ENCODE data around the gene LAMB4. TPM values are rescaled to one million over a fixed set of nuclear protein-coding genes. Genes with fewer than 3 reads are reported as not detected.

LAMB4 gene
- total and polyA plus RNA-seq, 2 donors (not counting 1 experiment from before 2014, with no cell fraction given): not detected

DNA sequence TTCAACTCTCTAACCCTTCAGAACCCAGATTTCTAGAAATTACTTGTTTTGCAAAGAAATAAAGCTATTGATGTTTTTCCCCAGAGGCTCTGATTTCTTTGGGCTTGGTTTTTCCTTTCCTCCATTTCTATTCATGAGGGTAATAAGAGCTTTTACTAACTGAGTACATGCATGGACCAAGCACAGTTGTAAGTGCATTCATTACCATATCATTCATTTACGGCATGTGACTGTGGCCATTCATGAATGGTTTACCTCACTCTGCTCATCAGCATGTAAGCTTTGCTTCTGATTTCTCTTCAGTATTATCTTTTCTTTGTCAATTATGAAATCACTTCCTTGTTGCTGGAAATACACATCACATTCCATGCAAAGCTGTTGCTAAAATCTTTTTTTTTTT lies 42.4 kb downstream of the LAMB4 start:
- H3K27me3 Mint-ChIP-seq: peaks cover 20% of the 10 kb centered on the region

GRCh38 chr7:108086962-108087361 lies 43.2 kb downstream of the LAMB4 start:
- ATAC-seq (ENCODE audit: low read depth) (no peak), DNase-seq (no peak)
- 86% methylated on average over 1 of the region's 2 CpGs for WGBS (ENCODE audit: insufficient coverage)
- peaks cover 14% of the 10 kb centered on the region for H3K27me3 Mint-ChIP-seq
- no peak overlapping the region for H3K4me3 ChIP-seq (ENCODE audit: control extremely low read depth in 1 of 5, extremely low read depth in 1 of 5, insufficient read depth in 1 of 5, low read depth in 2 of 5, low read length in 4 of 5)
- no peak overlapping the region for H3K9ac ChIP-seq (ENCODE audit: low read length)
- no peak for TF ChIP-seq CTCF (IDR thresholded peaks at IDR 0.05)
- no peak for TF ChIP-seq EZH2 (IDR thresholded peaks at IDR 0.05; ENCODE audit: borderline replicate concordance, insufficient read depth, low read depth, low read length, poor library complexity, severe bottlenecking)
- no peaks in the 10 kb centered on the region for H3K9me3 Mint-ChIP-seq (ENCODE audit: insufficient read depth)
- POLR2A ChIA-PET: no interaction called here
- no peaks in the 10 kb centered on the region for H3K4me1 Mint-ChIP-seq
- no peaks in the 10 kb centered on the region for H3K36me3 ChIP-seq (replicated peaks in 1 of 2; ENCODE audit: control extremely low read depth in 1 of 2, control insufficient read depth in 1 of 2, extremely low read depth in 1 of 2, insufficient read depth in 2 of 2, low read length in 1 of 2)
- H3K4me1 ChIP-seq (ENCODE audit: control insufficient read depth in 2 of 2, insufficient read depth in 2 of 2, low read length in 2 of 2): no peaks in the 10 kb centered on the region
- H3K27ac Mint-ChIP-seq: no peak overlapping the region
- H3K27me3 ChIP-seq (replicated peaks in 1 of 4; ENCODE audit: control extremely low read depth in 1 of 4, control insufficient read depth in 3 of 4, insufficient read depth in 4 of 4, low read length in 3 of 4): no peaks in the 10 kb centered on the region
- no peaks in the 10 kb centered on the region for H3K79me2 ChIP-seq (ENCODE audit: control insufficient read depth, insufficient read depth, low read length)
- H2AFZ ChIP-seq (ENCODE audit: insufficient read depth, low read depth, low read length, poor library complexity, severe bottlenecking): no peak overlapping the region
- CTCF ChIA-PET: no interaction called here
- no peak overlapping the region for H3K4me2 ChIP-seq (replicated peaks; ENCODE audit: low read depth, low read length, poor library complexity, severe bottlenecking)
- intact Hi-C loops (cut with micrococcal nuclease): no loop called here
- H4K20me1 ChIP-seq (ENCODE audit: control insufficient read depth, insufficient read depth, low read length, poor library complexity, severe bottlenecking): no peaks in the 10 kb centered on the region
- no peaks in the 10 kb centered on the region for H3K9me3 ChIP-seq (ENCODE audit: control extremely low read depth in 1 of 3, control insufficient read depth in 2 of 3, insufficient read depth in 1 of 3, low read length in 2 of 3)
- no peak overlapping the region for H3K4me3 Mint-ChIP-seq
- no peak overlapping the region for H3K27ac ChIP-seq (ENCODE audit: low read length in 2 of 2)

More for the DNA sequence above, 42.4 kb downstream of the LAMB4 start:
- Histone ChIP-seq H3K36me3 (replicated peaks in 1 of 2; ENCODE audit: control extremely low read depth in 1 of 2, control insufficient read depth in 1 of 2, extremely low read depth in 1 of 2, insufficient read depth in 2 of 2, low read length in 1 of 2) (no peaks in the 10 kb centered on the region), H3K4me3 (ENCODE audit: control extremely low read depth in 1 of 5, extremely low read depth in 1 of 5, insufficient read depth in 1 of 5, low read depth in 2 of 5, low read length in 4 of 5) (no peak overlapping the region), H3K4me2 (replicated peaks; ENCODE audit: low read depth, low read length, poor library complexity, severe bottlenecking) (no peak overlapping the region), H3K27ac (ENCODE audit: low read length in 2 of 2) (no peak overlapping the region), H4K20me1 (ENCODE audit: control insufficient read depth, insufficient read depth, low read length, poor library complexity, severe bottlenecking) (no peaks in the 10 kb centered on the region), H3K9ac (ENCODE audit: low read length) (no peak overlapping the region), H3K9me3 (ENCODE audit: control extremely low read depth in 1 of 3, control insufficient read depth in 2 of 3, insufficient read depth in 1 of 3, low read length in 2 of 3) (no peaks in the 10 kb centered on the region), H2AFZ (ENCODE audit: insufficient read depth, low read depth, low read length, poor library complexity, severe bottlenecking) (no peak overlapping the region), H3K4me1 (ENCODE audit: control insufficient read depth in 2 of 2, insufficient read depth in 2 of 2, low read length in 2 of 2) (no peaks in the 10 kb centered on the region), H3K27me3 (replicated peaks in 1 of 4; ENCODE audit: control extremely low read depth in 1 of 4, control insufficient read depth in 3 of 4, insufficient read depth in 4 of 4, low read length in 3 of 4) (no peaks in the 10 kb centered on the region), H3K79me2 (ENCODE audit: control insufficient read depth, insufficient read depth, low read length) (no peaks in the 10 kb centered on the region)
- H3K4me1 Mint-ChIP-seq: no peaks in the 10 kb centered on the region
- intact Hi-C loops (cut with micrococcal nuclease): no loop called here
- DNase-seq (no peak), ATAC-seq (ENCODE audit: low read depth) (no peak)
- no peak overlapping the region for H3K4me3 Mint-ChIP-seq
- WGBS (ENCODE audit: insufficient coverage): 100% methylated on average over 1 of the region's 1 CpG
- ChIA-PET CTCF (no interaction called here), POLR2A (no interaction called here)
- no peak for TF ChIP-seq CTCF (IDR thresholded peaks at IDR 0.05)
- TF ChIP-seq EZH2 (IDR thresholded peaks at IDR 0.05; ENCODE audit: borderline replicate concordance, insufficient read depth, low read depth, low read length, poor library complexity, severe bottlenecking): no peak
- no peak overlapping the region for H3K27ac Mint-ChIP-seq
- no peaks in the 10 kb centered on the region for H3K9me3 Mint-ChIP-seq (ENCODE audit: insufficient read depth)
